ENCODE data around the gene PRDM2. TPM values are rescaled to one million over a fixed set of nuclear protein-coding genes. Genes with fewer than 3 reads are reported as not detected.

PRDM2 gene
- polyA plus RNA-seq, 1 donor (not counting 4 experiments of a cell fraction or from before 2014, with no cell fraction given): 13.8 TPM

GRCh38 chr1:13826009-13826408, 126.0 kb downstream of the PRDM2 start:
- Histone ChIP-seq H3K4me2 (ENCODE audit: control insufficient read depth, extremely low read depth, insufficient read depth, low read depth, low read length) (no peak overlapping the region), H3K9ac (ENCODE audit: control insufficient read depth, extremely low read depth, insufficient read depth, low read length) (no peak overlapping the region), H3K9me1 (ENCODE audit: control insufficient read depth, extremely low read depth, insufficient read depth, low read length) (no peaks in the 10 kb centered on the region), H4K20me1 (ENCODE audit: control insufficient read depth, extremely low read depth, insufficient read depth, low read length) (no peaks in the 10 kb centered on the region), H3K27me3 (ENCODE audit: control insufficient read depth, extremely low read depth, insufficient read depth, low read length) (no peaks in the 10 kb centered on the region), H3K4me1 (ENCODE audit: control insufficient read depth, extremely low read depth, insufficient read depth, low read length) (no peaks in the 10 kb centered on the region), H2AFZ (ENCODE audit: control insufficient read depth, low read length) (no peak overlapping the region), H3K27ac (ENCODE audit: control insufficient read depth, insufficient read depth, low read length) (no peak overlapping the region), H3K79me2 (ENCODE audit: control insufficient read depth, insufficient read depth, low read length) (no peaks in the 10 kb centered on the region), H3K36me3 (ENCODE audit: control insufficient read depth in 2 of 2, extremely low read depth in 1 of 2, insufficient read depth in 2 of 2, low read length in 2 of 2) (no peaks in the 10 kb centered on the region), H3K4me3 (ENCODE audit: control insufficient read depth in 2 of 3, extremely low read depth in 1 of 3, insufficient read depth in 2 of 3, low read depth in 1 of 3, low read length in 3 of 3) (no peak overlapping the region), H3K9me3 (ENCODE audit: control insufficient read depth, low read depth, low read length) (no peaks in the 10 kb centered on the region)
- no peak for FAIRE-seq
- no peak for TF ChIP-seq CTCF (optimal IDR thresholded peaks at IDR 0.05 in 1 of 3, IDR thresholded peaks at IDR 0.05 in 1 of 3, conservative IDR thresholded peaks at IDR 0.05 in 1 of 3; ENCODE audit: extremely low read depth in 1 of 3, insufficient read depth in 2 of 3, low read length in 3 of 3)
- no peak for DNase-seq (ENCODE audit: low read depth, low spot score)
- dilution Hi-C loops (cut with MboI; ENCODE audit: extremely low pct_ligation_motif_present, low sequenced_read_pairs): no loop called here

- H3K27me3 ChIP-seq (ENCODE audit: control insufficient read depth, extremely low read depth, insufficient read depth, low read length): no peaks in the 10 kb centered on the region
- dilution Hi-C loops (cut with MboI; ENCODE audit: extremely low pct_ligation_motif_present, low sequenced_read_pairs): no loop called here
- no peak overlapping the region for H2AFZ ChIP-seq (ENCODE audit: control insufficient read depth, low read length)
- FAIRE-seq: no peak
- no peak overlapping the region for H3K4me3 ChIP-seq (ENCODE audit: control insufficient read depth in 2 of 3, extremely low read depth in 1 of 3, insufficient read depth in 2 of 3, low read depth in 1 of 3, low read length in 3 of 3)
- no peaks in the 10 kb centered on the region for H3K9me1 ChIP-seq (ENCODE audit: control insufficient read depth, extremely low read depth, insufficient read depth, low read length)
- no peaks in the 10 kb centered on the region for H3K79me2 ChIP-seq (ENCODE audit: control insufficient read depth, insufficient read depth, low read length)
- no peaks in the 10 kb centered on the region for H3K9me3 ChIP-seq (ENCODE audit: control insufficient read depth, low read depth, low read length)
- no peak overlapping the region for H3K27ac ChIP-seq (ENCODE audit: control insufficient read depth, insufficient read depth, low read length)
- no peak for TF ChIP-seq EZH2 (IDR thresholded peaks at IDR 0.05; ENCODE audit: low read length)
- TF ChIP-seq CTCF (optimal IDR thresholded peaks at IDR 0.05 in 1 of 3, IDR thresholded peaks at IDR 0.05 in 1 of 3, conservative IDR thresholded peaks at IDR 0.05 in 1 of 3; ENCODE audit: extremely low read depth in 1 of 3, insufficient read depth in 2 of 3, low read length in 3 of 3): no peak
- no peak for DNase-seq (ENCODE audit: low read depth, low spot score)
- no peaks in the 10 kb centered on the region for H3K36me3 ChIP-seq (ENCODE audit: control insufficient read depth in 2 of 2, extremely low read depth in 1 of 2, insufficient read depth in 2 of 2, low read length in 2 of 2)
- no peak overlapping the region for H3K9ac ChIP-seq (ENCODE audit: control insufficient read depth, extremely low read depth, insufficient read depth, low read length)
- H4K20me1 ChIP-seq (ENCODE audit: control insufficient read depth, extremely low read depth, insufficient read depth, low read length): no peaks in the 10 kb centered on the region
- H3K4me1 ChIP-seq (ENCODE audit: control insufficient read depth, extremely low read depth, insufficient read depth, low read length): no peaks in the 10 kb centered on the region
- H3K4me2 ChIP-seq (ENCODE audit: control insufficient read depth, extremely low read depth, insufficient read depth, low read depth, low read length): no peak overlapping the region
Measured at GRCh38 chr1:13826591-13826990, 126.6 kb downstream of the PRDM2 start.

Measured in keratinocyte (primary cell).